H1 (cell line): ENCODE data around the gene PPP2R3A. TPM values are rescaled to one million over a fixed set of nuclear protein-coding genes. Genes with fewer than 3 reads are reported as not detected.

Experiments
- CTCF ChIA-PET: fragments of 300-600 bp; sonication (Branson Sonifier 250); formaldehyde crosslinking; loops from one replicate; lab custom pipeline; 2021; ENCODE audit not compliant: partially characterized antibody; lab: Charles Lee
- POLR2A ChIA-PET: fragments of 300-600 bp; sonication (Branson Sonifier 250); formaldehyde crosslinking; loops from one replicate; lab custom pipeline; 2021; ENCODE audit warnings: inconsistent platforms; ENCODE audit not compliant: partially characterized antibody; lab: Charles Lee
- DNase-seq, 2 experiments: peaks; one replicate each; pipeline versions ENCODE4 v3.0.0 to v3.0.0-alpha.2; 2010 to 2022; ENCODE audit warnings: low spot score in 2 of 2, low read depth in 1 of 2, mixed read lengths in 1 of 2
- FAIRE-seq: peaks from 2 replicates; lab custom pipeline; 2011; peaks lifted over from hg19 to GRCh38; lab: Jason Lieb, UNC
- H2AFZ ChIP-seq: 2 replicates; pipeline ENCODE4 v1.8.1; 2012; ENCODE audit warnings: low read length, inconsistent platforms
- H2AK5ac ChIP-seq: 2 replicates; pipeline ENCODE4 v1.6.1; 2013; ENCODE audit warnings: low read depth, low read length
- H2BK120ac ChIP-seq: replicated peaks from 2 replicates; pipeline ENCODE3; 2013; ENCODE audit warnings: low read depth, low read length, inconsistent platforms
- H2BK12ac ChIP-seq: 2 replicates; pipeline ENCODE4 v1.6.1; 2013; ENCODE audit warnings: low read depth, low read length
- H2BK15ac ChIP-seq: 2 replicates; pipeline ENCODE4 v1.6.1; 2013; ENCODE audit warnings: low read length
- H2BK20ac ChIP-seq: 2 replicates; pipeline ENCODE4 v1.6.1; 2013; ENCODE audit warnings: low read length
- H2BK5ac ChIP-seq: 2 replicates; pipeline ENCODE4 v1.6.1; 2013; ENCODE audit warnings: low read depth, low read length
- H3K14ac ChIP-seq: 2 replicates; pipeline ENCODE4 v1.6.1; 2013; ENCODE audit warnings: inconsistent platforms; ENCODE audit not compliant: insufficient read length
- H3K18ac ChIP-seq: 2 replicates; pipeline ENCODE4 v1.6.1; 2013; ENCODE audit warnings: low read length; ENCODE audit errors: extremely low read depth
- H3K23ac ChIP-seq: 2 replicates; pipeline ENCODE4 v1.6.1; 2013; ENCODE audit warnings: inconsistent platforms; ENCODE audit not compliant: insufficient read length
- H3K23me2 ChIP-seq: 2 replicates; pipeline ENCODE4 v1.6.1; 2013; ENCODE audit warnings: low read depth, low read length
- H3K27ac ChIP-seq: 2 replicates; pipeline ENCODE4 v1.6.1; 2011; ENCODE audit warnings: low read depth, low read length, inconsistent platforms
- H3K27me3 ChIP-seq, 4 experiments: replicated peaks in 1 of 4; 1 replicate in 1 of 4; 2 replicates in 3 of 4; pipeline versions ENCODE4 v1.6.1 to v1.8.1; 2011 to 2013; ENCODE audit warnings: low read length in 3 of 4, mild to moderate bottlenecking in 3 of 4, inconsistent platforms in 2 of 4, mixed read lengths in 2 of 4, moderate library complexity in 1 of 4; ENCODE audit not compliant: control insufficient read depth in 3 of 4, insufficient read depth in 3 of 4; ENCODE audit errors: extremely low read depth in 1 of 4
- H3K36me3 ChIP-seq, 4 experiments: 2 replicates each; pipeline versions ENCODE4 v1.6.1 to v1.8.1; 2011 to 2013; ENCODE audit warnings: mild to moderate bottlenecking in 4 of 4, low read length in 3 of 4, moderate library complexity in 2 of 4, control low read depth in 1 of 4, inconsistent platforms in 1 of 4; ENCODE audit not compliant: insufficient read depth in 4 of 4, control insufficient read depth in 2 of 4
- H3K4ac ChIP-seq: replicated peaks from 2 replicates; pipeline ENCODE3; 2013; ENCODE audit warnings: low read length, low read depth, mixed read lengths, inconsistent platforms; ENCODE audit not compliant: insufficient read length
- H3K4me1 ChIP-seq, 4 experiments: replicated peaks in 1 of 4; 1 replicate in 1 of 4; 2 replicates in 3 of 4; pipeline versions ENCODE4 v1.6.1 to v1.8.1; 2011 to 2013; ENCODE audit warnings: low read length in 3 of 4, inconsistent platforms in 2 of 4, mixed read lengths in 1 of 4; ENCODE audit not compliant: insufficient read depth in 4 of 4, control insufficient read depth in 3 of 4
- H3K4me2 ChIP-seq, 2 experiments: 2 replicates each; pipeline versions ENCODE4 v1.6.1 to v1.8.1; 2011 to 2013; ENCODE audit warnings: low read depth in 2 of 2, low read length in 2 of 2, control low read depth in 1 of 2, inconsistent platforms in 1 of 2, mild to moderate bottlenecking in 1 of 2; ENCODE audit not compliant: insufficient read depth in 1 of 2
- H3K4me3 ChIP-seq, 4 experiments: fragments of 200-600, 300-600 bp in 1 of 4; sonication (generic), shearing (Covaris generic), sonication (Bioruptor Twin) in 1 of 4; 2 replicates each; pipeline versions ENCODE4 v1.5.1 to v1.8.1; 2011 to 2016; ENCODE audit warnings: low read length in 4 of 4, low read depth in 3 of 4, control low read depth in 2 of 4, inconsistent platforms in 2 of 4, mild to moderate bottlenecking in 2 of 4, mixed read lengths in 1 of 4, moderate library complexity in 1 of 4; ENCODE audit not compliant: insufficient read depth in 2 of 4; ENCODE audit errors: extremely low read depth in 1 of 4
- H3K56ac ChIP-seq: replicated peaks from 2 replicates; pipeline ENCODE3; 2013; ENCODE audit warnings: low read depth, mild to moderate bottlenecking, mixed read lengths, low read length, inconsistent platforms; ENCODE audit not compliant: insufficient read length
- H3K79me1 ChIP-seq: 2 replicates; pipeline ENCODE4 v1.6.1; 2013; ENCODE audit warnings: low read depth, low read length, control low read depth
- H3K79me2 ChIP-seq, 2 experiments: 2 replicates each; pipeline versions ENCODE4 v1.6.1 to v1.8.1; 2012 to 2013; ENCODE audit warnings: low read length in 2 of 2, mild to moderate bottlenecking in 2 of 2, inconsistent platforms in 1 of 2; ENCODE audit not compliant: insufficient read depth in 2 of 2, control insufficient read depth in 1 of 2
- H3K9ac ChIP-seq, 4 experiments: replicated peaks in 1 of 4; 1 replicate in 1 of 4; 2 replicates in 3 of 4; pipeline versions ENCODE4 v1.6.1 to v1.8.1; 2011 to 2013; ENCODE audit warnings: low read depth in 3 of 4, low read length in 3 of 4, control low read depth in 2 of 4, mild to moderate bottlenecking in 2 of 4, moderate library complexity in 2 of 4, inconsistent platforms in 1 of 4; ENCODE audit errors: extremely low read depth in 1 of 4
- H3K9me3 ChIP-seq, 2 experiments: 2 replicates each; pipeline versions ENCODE4 v1.6.1 to v1.8.1; 2012 to 2013; ENCODE audit warnings: mild to moderate bottlenecking in 2 of 2, moderate library complexity in 2 of 2, control low read depth in 1 of 2, inconsistent platforms in 1 of 2, low read depth in 1 of 2, low read length in 1 of 2, mixed read lengths in 1 of 2; ENCODE audit not compliant: insufficient read depth in 2 of 2
- H4K20me1 ChIP-seq, 2 experiments: replicated peaks in 1 of 2; 2 replicates each; pipeline versions ENCODE3 to v1.8.1; 2011 to 2013; ENCODE audit warnings: inconsistent platforms in 2 of 2, low read length in 2 of 2, mild to moderate bottlenecking in 1 of 2; ENCODE audit not compliant: insufficient read depth in 2 of 2, control insufficient read depth in 1 of 2
- H4K5ac ChIP-seq: 2 replicates; pipeline ENCODE4 v1.6.1; 2013; ENCODE audit warnings: low read length, low read depth, mixed read lengths, inconsistent platforms; ENCODE audit not compliant: insufficient read length
- H4K8ac ChIP-seq: 2 replicates; pipeline ENCODE4 v1.8.0; 2013; ENCODE audit warnings: mild to moderate bottlenecking, moderate library complexity, low read length, inconsistent platforms; ENCODE audit not compliant: insufficient read depth; ENCODE audit errors: extremely low read depth
- H4K91ac ChIP-seq: replicated peaks from 2 replicates; pipeline ENCODE3; 2013; ENCODE audit warnings: low read length, mixed read lengths, inconsistent platforms; ENCODE audit not compliant: insufficient read length
- JUN ChIP-seq: IDR thresholded peaks from 2 replicates; pipeline ENCODE4 v1.6.1; 2011; ENCODE audit warnings: low read depth, mild to moderate bottlenecking, improper control_type of control experiment, low read length
- JUND ChIP-seq: IDR thresholded peaks from 2 replicates; pipeline ENCODE4 v1.6.1; 2011; ENCODE audit warnings: mild to moderate bottlenecking, improper control_type of control experiment, low read length
- NANOG ChIP-seq: IDR thresholded peaks from 2 replicates; pipeline ENCODE4 v1.6.1; 2011; ENCODE audit warnings: low read length, low read depth, mild to moderate bottlenecking, inconsistent platforms; ENCODE audit not compliant: insufficient read depth, poor library complexity, severe bottlenecking
- NRF1 ChIP-seq: IDR thresholded peaks from 2 replicates; pipeline ENCODE4 v1.6.1; 2011; ENCODE audit warnings: mild to moderate bottlenecking, low read depth, low read length, improper control_type of control experiment
- POLR2AphosphoS5 ChIP-seq: IDR thresholded peaks from 2 replicates; pipeline ENCODE4 v1.6.1; 2011; ENCODE audit warnings: low read depth, low read length
- POU5F1 ChIP-seq: IDR thresholded peaks from 2 replicates; pipeline ENCODE4 v1.6.1; 2011; ENCODE audit warnings: low read depth, mild to moderate bottlenecking, low read length, moderate library complexity
- TEAD4 ChIP-seq: IDR thresholded peaks from 2 replicates; pipeline ENCODE4 v1.6.1; 2012; ENCODE audit warnings: low read depth, low read length, inconsistent platforms, mixed read lengths
- WGBS, 2 experiments: shearing (Covaris generic) in 1 of 2; methylation state at CpG; one replicate each; pipeline versions ENCODE4 v1.1.6 to v1.1.7; 2013 to 2015; ENCODE audit warnings: low lambda C conversion rate in 2 of 2, mixed read lengths in 2 of 2, inconsistent platforms in 1 of 2, low coverage in 1 of 2, missing lambda C conversion rate in 1 of 2; ENCODE audit not compliant: insufficient replicate concordance in 2 of 2, insufficient coverage in 1 of 2, insufficient read length in 1 of 2; ENCODE audit errors: extremely low coverage in 1 of 2, missing lambda C conversion rate in 1 of 2; 5-methylcytosine and 5-hydroxymethylcytosine counted together
- polyA plus RNA-seq, 7 experiments: library from polyadenylated mRNA; depleted of rRNA in 3 of 7; stranded (reverse) in 5 of 7; unstranded in 2 of 7; fragments of >200 nt in 5 of 7; fragments of 200-250 nt in 2 of 7; gene quantifications; 1 replicate in 5 of 7; 2 replicates in 1 of 7; 4 replicates in 1 of 7; pipeline versions ENCODE4 v1.2.1 to v1.2.3, GENCODE V29; 2011 to 2013; ENCODE audit warnings: missing spikeins in 2 of 7, mixed read lengths in 2 of 7
- total RNA-seq: library from RNA; stranded (reverse); fragmentation: NEBNext Ultra II Directional; extraction: Animal tissue kit (Norgen Biotek cat#: 25700); gene quantifications from 2 replicates; pipeline ENCODE4 v1.2.1, GENCODE V29; 2021

PPP2R3A gene
- total and polyA plus RNA-seq, 2 of the 8 experiments (the other 6 are each of a cell fraction or from before 2014, with no cell fraction given): 4.1 to 15.2 TPM

GRCh38 chr3:136142592-136142991 is 177.1 kb downstream of the PPP2R3A start:
- no peak overlapping the region for H2BK15ac ChIP-seq
- no peak overlapping the region for H3K4me3 ChIP-seq
- H3K27ac ChIP-seq: no peak overlapping the region
- ChIA-PET CTCF (interaction anchor here (1.0 to 1.2 kb wide), 2 partner anchors 9 to 67 kb away, joined by 3 to 4 read pairs; no protein-coding TSS in a partner anchor), POLR2A (interaction anchor here (0.5 to 1.3 kb wide), 2 partner anchors 52 to 54 kb away, joined by 3 read pairs; partner anchors contain the start of gene MSL2)
- H3K4me1 ChIP-seq: peaks cover 0 to 7% (median under 1%) of the 10 kb centered on the region in 4 experiments; a peak in 2 of 7 replicates
- H2AK5ac ChIP-seq: no peak overlapping the region
- H4K8ac ChIP-seq: no peak overlapping the region
- H3K79me2 ChIP-seq: no peaks in the 10 kb centered on the region
- no peaks in the 10 kb centered on the region for H3K23me2 ChIP-seq
- H2BK12ac ChIP-seq: no peak overlapping the region
- H3K18ac ChIP-seq: no peak overlapping the region
- peaks cover 0 to 7% of the 10 kb centered on the region in 2 experiments for H4K20me1 ChIP-seq
- WGBS, 2 experiments: 39% methylated on average over 3 of the region's 3 CpGs; no CpG with 5 or more reads in 1 of the 2 experiments
- H2AFZ ChIP-seq: no peak overlapping the region
- H3K36me3 ChIP-seq: peaks cover 0 to 3% (median 0%) of the 10 kb centered on the region in 4 experiments; a peak in 2 of 8 replicates
- FAIRE-seq (no peak), DNase-seq (no peak)
- no peak overlapping the region for H3K14ac ChIP-seq
- H2BK20ac ChIP-seq: no peak overlapping the region
- H2BK5ac ChIP-seq: no peak overlapping the region
- H3K9ac ChIP-seq: no peak overlapping the region
- H3K9me3 ChIP-seq: no peaks in the 10 kb centered on the region
- no peak overlapping the region for H3K4me2 ChIP-seq
- H4K91ac ChIP-seq: no peak overlapping the region
- no peak overlapping the region for H2BK120ac ChIP-seq
- H3K23ac ChIP-seq: no peak overlapping the region
- no peak overlapping the region for H4K5ac ChIP-seq
- H3K79me1 ChIP-seq: no peaks in the 10 kb centered on the region
- no peak overlapping the region for H3K4ac ChIP-seq
- H3K27me3 ChIP-seq: no peaks in the 10 kb centered on the region; a peak in 1 of 7 replicates
- H3K56ac ChIP-seq: no peak overlapping the region
- TF ChIP-seq POLR2AphosphoS5: peak; percentile 80
- peak; percentile 7; the same call in 1 of the 2 replicates for TF ChIP-seq TEAD4
- no peak for TF ChIP-seq NRF1
- TF ChIP-seq NANOG: no peak
- TF ChIP-seq POU5F1: 0 out of 2 replicates have a peak, but pooled peaks have one; percentile 26
- TF ChIP-seq JUN: peak; percentile 73
- peak; percentile 95 for TF ChIP-seq JUND
